Left lobe of liver (tissue), 2 donors: ENCODE data around the gene KLHL30. TPM values are rescaled to one million over a fixed set of nuclear protein-coding genes. Genes with fewer than 3 reads are reported as not detected.

Experiments used
- ATAC-seq: fragments of 200-7000 bp; cut with Tn5 transposase; one replicate; pipeline ENCODE4 v1.9.1; 2020; ENCODE audit warnings: mild to moderate bottlenecking, moderate library complexity
- DNase-seq: peaks from one replicate; pipeline ENCODE4 v3.0.0-alpha.2; 2020; ENCODE audit warnings: low spot score
- total RNA-seq: library from RNA; stranded (reverse); gene quantifications from one replicate; pipeline ENCODE4 v1.2.1, GENCODE V29; 2021
- donor health status: DM: no; HTN: no; CAD: no; lungs with moderate emphysema.
- donor health status: DM: no; HTN: yes; CAD: no.

KLHL30 gene
- total RNA-seq, 1 donor from 2014 or later = 0.10 TPM

DNA sequence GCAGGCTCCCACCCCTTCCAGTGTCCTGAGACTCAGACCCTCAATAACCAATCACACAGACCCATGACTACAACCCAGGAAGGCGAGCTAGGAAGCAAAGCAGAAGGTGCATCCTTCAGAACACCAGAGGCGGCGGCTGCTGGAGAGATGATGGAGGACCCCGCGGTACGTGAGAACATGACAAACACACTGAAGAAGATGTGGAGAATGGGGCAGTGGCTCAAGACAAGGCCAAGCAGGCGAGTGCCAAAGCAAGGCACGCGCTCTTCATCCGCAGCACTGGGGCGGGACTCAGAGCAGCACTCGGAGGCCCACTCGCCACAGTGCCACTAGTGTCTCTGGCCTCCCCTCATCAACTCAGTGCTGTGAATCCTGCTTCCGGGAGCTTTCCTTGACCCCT lies 34.0 kb downstream of the KLHL30 start:
- ATAC-seq (no peak), DNase-seq (no peak)

DNA sequence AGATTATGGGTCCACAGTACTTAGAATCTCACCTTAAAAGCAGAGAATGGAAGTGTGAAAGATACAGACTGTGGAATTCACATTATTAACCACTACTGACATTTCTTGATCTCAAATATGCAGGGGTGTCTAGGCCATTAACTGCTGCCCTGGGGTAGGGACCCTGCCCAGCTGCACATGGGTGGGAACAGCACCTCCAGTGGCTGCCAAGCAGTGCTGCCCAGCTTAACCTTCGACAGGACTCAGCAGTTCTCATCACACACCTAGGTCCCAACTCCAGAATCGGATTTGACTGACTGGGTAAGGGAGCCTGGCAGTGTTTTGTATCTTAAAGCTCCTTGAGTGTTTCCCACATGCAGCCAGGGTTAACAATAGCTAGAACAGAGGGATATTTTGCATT lies 35.2 kb downstream of the KLHL30 start:
- ATAC-seq = no peak
- no peak for DNase-seq

DNA sequence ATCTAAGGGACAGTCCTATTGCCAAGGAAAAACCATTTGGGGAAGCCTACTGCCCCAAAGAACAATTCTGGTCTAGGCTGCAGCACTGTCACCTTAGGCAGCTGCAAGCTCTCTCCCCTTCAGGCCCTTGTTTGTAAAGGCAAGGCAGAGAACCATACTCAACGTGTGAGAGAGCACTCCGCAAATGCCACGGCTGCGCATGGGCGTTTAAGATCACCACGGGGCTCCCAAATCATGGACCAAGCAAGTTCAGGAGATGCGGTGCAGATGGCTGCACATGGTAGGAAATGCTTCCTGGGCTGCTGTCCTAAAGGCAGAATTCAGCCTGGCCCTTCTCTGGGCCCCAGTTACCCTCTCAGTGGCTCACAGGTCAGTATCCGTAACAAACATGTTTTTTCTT lies 35.8 kb downstream of the KLHL30 start:
- DNase-seq (no peak), ATAC-seq (no peak)

DNA sequence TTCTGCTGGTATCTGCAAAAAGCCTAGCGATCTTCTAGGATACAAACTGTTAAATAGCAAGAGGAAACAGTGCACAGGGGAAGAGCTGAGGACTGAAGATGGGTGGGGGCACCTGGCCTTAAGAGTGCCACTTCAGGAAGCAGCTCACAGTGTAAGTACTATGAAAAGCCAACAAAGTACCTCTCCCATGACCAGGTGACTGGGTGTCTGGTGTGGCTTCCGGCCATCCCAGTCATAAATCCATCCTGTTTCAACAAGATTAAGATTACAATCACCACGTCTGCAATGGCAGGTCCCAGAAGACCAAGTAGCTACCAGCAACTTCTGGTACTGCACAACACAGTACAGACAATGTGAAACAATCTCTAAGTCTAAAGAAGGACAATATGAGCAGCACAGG lies 36.2 kb downstream of the KLHL30 start:
- DNase-seq (no peak), ATAC-seq (no peak)

DNA sequence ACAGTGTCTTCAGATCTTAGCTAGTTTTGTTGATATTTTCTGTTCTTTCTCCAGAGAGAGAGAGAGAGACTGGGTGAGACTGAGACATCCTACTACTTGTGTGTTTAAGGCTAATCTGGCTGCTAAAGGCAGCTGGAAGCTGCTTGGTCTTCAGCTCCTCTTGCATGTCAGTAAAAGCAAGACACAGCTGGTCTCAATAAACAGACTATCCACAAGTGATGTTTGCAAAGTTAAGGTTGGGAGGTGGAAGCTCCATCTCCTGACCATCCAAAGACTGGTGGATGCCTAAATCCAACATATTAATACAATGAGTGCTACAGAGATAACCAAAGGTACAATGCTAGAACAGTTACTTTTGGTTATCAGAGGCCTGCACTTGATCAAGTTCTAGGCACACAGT lies 38.1 kb downstream of the KLHL30 start:
- ATAC-seq (no peak), DNase-seq (no peak)

DNA sequence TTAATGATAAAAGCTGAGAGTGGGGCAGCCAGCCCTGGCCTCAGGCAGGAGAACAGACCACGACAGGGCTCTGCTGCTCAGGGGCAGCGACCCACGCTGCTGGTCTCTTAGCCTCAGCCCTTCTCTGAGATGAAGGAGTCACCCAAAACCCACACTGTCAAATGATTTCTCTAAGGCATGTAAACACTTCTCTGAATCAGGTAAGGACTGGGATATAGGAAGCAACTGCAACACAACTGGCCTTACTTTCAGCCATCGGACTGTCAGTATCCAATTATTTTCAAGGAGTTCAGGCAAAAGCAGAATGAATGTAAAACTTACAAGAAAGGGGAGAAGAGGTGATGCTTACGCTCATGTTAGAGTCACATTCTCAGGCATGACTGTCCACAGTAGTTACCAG lies 42.1 kb downstream of the KLHL30 start:
- no peak for ATAC-seq

DNA sequence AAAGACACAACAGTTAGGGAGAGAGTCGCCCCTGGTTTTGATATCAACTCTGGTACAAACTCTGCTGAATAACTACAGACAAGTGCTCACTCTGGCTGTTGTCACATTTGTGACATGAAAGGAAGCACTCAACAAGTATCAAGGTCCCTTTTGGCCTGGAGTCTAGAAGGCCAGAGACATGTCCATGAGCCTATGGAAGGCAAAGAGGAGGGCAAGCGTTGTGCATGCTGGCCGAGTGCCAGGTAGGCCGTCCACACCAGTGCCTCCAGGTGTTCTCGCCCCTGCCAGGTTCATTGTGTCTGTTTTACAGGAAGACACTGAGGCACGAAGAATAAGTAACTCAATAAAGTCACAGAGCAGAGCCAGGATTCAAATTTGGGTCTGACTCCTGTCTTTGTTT lies 43.9 kb downstream of the KLHL30 start:
- no peak for ATAC-seq
- no peak for DNase-seq

More for the DNA sequence above, 42.1 kb downstream of the KLHL30 start:
- no peak for DNase-seq

DNA sequence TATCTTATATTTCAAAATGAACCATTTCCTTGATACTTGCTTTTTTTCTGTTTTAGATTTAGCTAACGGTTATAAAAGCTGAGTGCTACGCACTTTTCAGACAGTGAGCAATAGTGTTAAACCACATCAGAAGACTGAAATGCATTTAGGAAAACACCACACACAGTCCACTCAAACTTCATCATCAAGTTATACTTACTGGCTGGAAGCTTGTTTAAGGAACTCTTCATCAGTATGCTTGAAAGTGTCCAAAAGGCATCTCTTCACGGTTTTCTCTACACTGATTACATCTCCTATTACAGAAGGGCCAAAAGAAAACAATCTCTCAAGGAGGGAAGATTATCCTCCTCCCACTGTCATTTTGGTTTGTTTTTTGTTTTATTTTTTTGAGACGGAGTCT lies 45.4 kb downstream of the KLHL30 start:
- DNase-seq (no peak), ATAC-seq (no peak)

DNA sequence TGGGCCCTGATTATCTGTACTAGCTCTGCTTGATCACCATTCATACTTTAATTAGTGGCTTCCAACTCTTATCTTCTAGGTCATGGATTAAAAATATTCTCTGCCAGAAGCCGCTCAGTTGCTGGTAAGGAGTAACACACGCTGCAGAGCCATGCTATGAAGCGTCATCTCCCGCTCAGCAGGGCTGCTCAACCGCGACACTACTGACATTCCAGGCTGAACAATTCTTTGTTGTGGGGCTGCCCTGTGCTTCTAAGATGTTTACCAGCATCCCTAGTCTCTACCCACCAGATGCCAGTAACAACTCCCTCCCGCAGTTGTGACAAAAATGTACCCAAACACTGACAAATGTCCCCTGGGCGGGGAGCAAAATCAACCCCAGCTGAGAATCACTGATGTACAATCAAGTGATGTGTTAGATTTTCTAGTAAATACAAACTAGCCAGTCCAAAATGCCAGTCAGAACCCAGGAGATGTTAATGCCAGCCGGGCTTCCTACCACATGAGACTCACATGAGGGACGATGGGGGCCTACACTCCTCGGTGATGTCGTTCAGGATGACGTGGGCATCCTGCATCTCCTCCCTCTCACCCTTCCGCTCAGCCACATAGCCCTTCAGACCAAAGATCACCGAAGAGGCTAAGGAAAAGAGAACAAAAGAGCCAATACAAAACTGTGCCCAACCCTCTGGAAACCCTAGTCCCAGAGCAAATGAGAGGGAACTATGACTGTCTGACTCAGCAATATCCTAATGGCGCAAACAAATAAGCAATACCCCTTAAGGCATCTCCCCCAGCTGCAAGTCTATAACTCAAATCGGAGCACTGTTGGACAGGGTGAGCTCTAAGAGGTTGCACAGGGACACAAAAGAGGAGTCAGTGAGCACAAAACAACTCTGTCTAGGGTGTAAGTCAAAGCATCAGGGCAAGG lies 49.4 kb downstream of the KLHL30 start:
- no peak for DNase-seq
- ATAC-seq = no peak

DNA sequence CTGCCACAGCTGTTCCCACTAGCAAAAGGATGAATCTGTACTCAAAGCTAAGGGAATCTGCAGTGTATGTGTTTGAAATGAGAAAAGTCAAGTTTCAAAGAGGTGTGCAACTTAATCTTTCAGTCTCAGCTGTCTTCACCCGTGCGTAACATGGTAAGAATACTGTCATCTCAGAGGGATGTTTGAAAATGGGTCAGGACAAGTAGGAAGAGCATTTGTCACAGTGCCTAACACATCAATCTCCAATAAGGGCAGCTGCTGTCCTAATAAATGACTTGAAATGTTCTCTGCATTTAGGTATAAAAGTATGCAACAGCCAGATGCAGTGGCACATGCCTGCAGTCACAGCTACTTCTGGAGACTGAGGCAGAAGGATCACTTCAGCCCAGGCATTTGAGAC lies 52.0 kb downstream of the KLHL30 start:
- ATAC-seq (no peak), DNase-seq (no peak)

Other genes with a start within 250 kb of the KLHL30 start
- gene UBE2F, start 171.7 kb upstream of the KLHL30 start, total RNA-seq = 29.3 TPM
- 40.6 TPM for gene SCLY, start 77.7 kb upstream of the KLHL30 start, total RNA-seq
- gene ESPNL, start 38.3 kb upstream of the KLHL30 start, total RNA-seq = 1.7 TPM
- gene ERFE, start 20.3 kb downstream of the KLHL30 start, total RNA-seq = not detected
- gene ILKAP, start 65.0 kb downstream of the KLHL30 start, total RNA-seq = 20.1 TPM
- gene HES6, start 101.4 kb downstream of the KLHL30 start, total RNA-seq = 5.3 TPM
- gene PER2, start 149.9 kb downstream of the KLHL30 start, total RNA-seq = 8.0 TPM
- gene TRAF3IP1, start 181.8 kb downstream of the KLHL30 start, total RNA-seq = 9.0 TPM